ENCODE results near the gene GPRC5C.
A peak's percentile ranks its signal among the peaks of the same experiment; 100 is the strongest.
"Not testable (repeated sequence)": the region's sequence is repeated elsewhere in the genome, so short reads cannot be mapped to it uniquely, and the experiment has no call there.

The GPRC5C gene

GRCh38 chr17:74431568-74432423 is at the start of gene GPRC5C:
GPRC5C (plus strand) TSS chr17:74432088; CDS start chr17:74439777, 7,689 bp downstream.
- peak; percentile 89 for DNase-seq (ENCODE audit: low spot score)

- DNase-seq (ENCODE audit: low spot score): no peak
Observed at GRCh38 chr17:74383141-74383540, 48.7 kb upstream of the GPRC5C start.

- no peak for DNase-seq (ENCODE audit: low spot score)
Observed at GRCh38 chr17:74385201-74385600, 46.7 kb upstream of the GPRC5C start.

- DNase-seq (ENCODE audit: low spot score): no peak
Observed at GRCh38 chr17:74386386-74386785, 45.5 kb upstream of the GPRC5C start.

GRCh38 chr17:74387365-74388218 is 44.3 kb upstream of the GPRC5C start:
- DNase-seq (ENCODE audit: low spot score): no peak

- no peak for DNase-seq (ENCODE audit: low spot score)
Observed at GRCh38 chr17:74389084-74389753, 42.7 kb upstream of the GPRC5C start.

GRCh38 chr17:74389937-74390679 is 41.8 kb upstream of the GPRC5C start:
- no peak for DNase-seq (ENCODE audit: low spot score)

GRCh38 chr17:74390680-74391653 is 40.9 kb upstream of the GPRC5C start:
- DNase-seq (ENCODE audit: low spot score): no peak

- no peak for DNase-seq (ENCODE audit: low spot score)
Observed at GRCh38 chr17:74391771-74392170, 40.1 kb upstream of the GPRC5C start.

- no peak for DNase-seq (ENCODE audit: low spot score)
Observed at GRCh38 chr17:74392848-74393247, 39.0 kb upstream of the GPRC5C start.

GRCh38 chr17:74393346-74393942 is 38.4 kb upstream of the GPRC5C start:
- no peak for DNase-seq (ENCODE audit: low spot score)

GRCh38 chr17:74394275-74394950 is 37.5 kb upstream of the GPRC5C start:
- DNase-seq (ENCODE audit: low spot score): no peak

GRCh38 chr17:74394977-74395376 is 36.9 kb upstream of the GPRC5C start:
- DNase-seq (ENCODE audit: low spot score): no peak

GRCh38 chr17:74396567-74396966 is 35.3 kb upstream of the GPRC5C start:
- no peak for DNase-seq (ENCODE audit: low spot score)

- no peak for DNase-seq (ENCODE audit: low spot score)
Observed at GRCh38 chr17:74402048-74402447, 29.8 kb upstream of the GPRC5C start.

- no peak for DNase-seq (ENCODE audit: low spot score)
Observed at GRCh38 chr17:74403512-74404137, 28.3 kb upstream of the GPRC5C start.

- peak; percentile 51 for DNase-seq (ENCODE audit: low spot score)
Observed at GRCh38 chr17:74404218-74404617, 27.7 kb upstream of the GPRC5C start.

- DNase-seq (ENCODE audit: low spot score): no peak
Observed at GRCh38 chr17:74404789-74405188, 27.1 kb upstream of the GPRC5C start.

GRCh38 chr17:74405311-74405710 is 26.6 kb upstream of the GPRC5C start:
- not testable (repeated sequence) for DNase-seq (ENCODE audit: low spot score)
